SK-N-SH (cell line): Measurements from ENCODE around the gene ADPRS. TPM values are rescaled to one million over a fixed set of nuclear protein-coding genes. Genes with fewer than 3 reads are reported as not detected.

ENCODE experiments used
- polyA plus RNA-seq, 3 experiments: library from polyadenylated mRNA; depleted of rRNA; stranded (reverse); fragments of >200 nt; gene quantifications; 2 replicates each; pipeline ENCODE4 v1.2.3, GENCODE V29; 2012

The ADPRS gene
- polyA plus RNA-seq, 1 of the 3 experiments (the other 2 are of a cell fraction): 54.2 TPM

Other genes with a start within 250 kb of the ADPRS start
- gene AGO1, start 205.7 kb upstream of the ADPRS start, polyA plus RNA-seq (2012; rRNA removed): 7.8 and 9.5 TPM in 2 replicates
- 6.7 and 7.7 TPM in 2 replicates for gene AGO3, start 157.8 kb upstream of the ADPRS start, polyA plus RNA-seq (2012; rRNA removed)
- gene TEKT2, start 4.8 kb upstream of the ADPRS start, polyA plus RNA-seq (2012; rRNA removed): 1.0 and 1.2 TPM in 2 replicates
- 2.6 and 3.1 TPM in 2 replicates for gene COL8A2, start 36.3 kb downstream of the ADPRS start, polyA plus RNA-seq (2012; rRNA removed)
- gene TRAPPC3, start 60.6 kb downstream of the ADPRS start, polyA plus RNA-seq (2012; rRNA removed): 149 and 169 TPM in 2 replicates
- 40.6 and 69.9 TPM in 2 replicates for gene MAP7D1, start 67.3 kb downstream of the ADPRS start, polyA plus RNA-seq (2012; rRNA removed)
- 33.7 and 46.1 TPM in 2 replicates for gene THRAP3, start 135.6 kb downstream of the ADPRS start, polyA plus RNA-seq (2012; rRNA removed)
- gene SH3D21, start 217.5 kb downstream of the ADPRS start, polyA plus RNA-seq (2012; rRNA removed): 1.6 and 1.8 TPM in 2 replicates
- gene EVA1B, start 234.8 kb downstream of the ADPRS start, polyA plus RNA-seq (2012; rRNA removed): 34.1 and 38.9 TPM in 2 replicates